ENCODE data around the gene LIF.

LIF gene

DNA sequence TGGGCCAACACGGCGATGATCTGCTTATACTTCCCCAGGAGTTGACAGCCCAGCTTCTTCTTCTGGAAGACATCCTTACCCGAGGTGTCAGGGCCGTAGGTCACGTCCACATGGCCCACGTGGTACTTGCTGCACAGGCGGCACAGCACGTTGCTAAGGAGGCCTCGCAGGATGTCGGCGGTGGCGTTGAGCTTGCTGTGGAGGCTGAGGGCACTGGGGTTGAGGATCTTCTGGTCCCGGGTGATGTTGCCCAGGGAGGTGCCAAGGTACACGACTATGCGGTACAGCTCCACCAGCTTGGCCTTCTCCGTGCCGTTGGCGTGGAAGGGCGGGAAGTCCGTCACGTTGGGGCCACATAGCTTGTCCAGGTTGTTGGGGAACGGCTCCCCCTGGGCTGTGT, 2.9 kb downstream of the LIF start:
- Histone ChIP-seq H2BK5ac (ENCODE audit: low read length) (peak overlapping the region; percentile 75), H3K18ac (ENCODE audit: low read length) (peak overlapping the region; percentile 81), H4K8ac (ENCODE audit: low read depth, low read length) (no peak overlapping the region), H3K14ac (ENCODE audit: low read length) (peak overlapping the region; percentile 71), H3K4me1 (ENCODE audit: control insufficient read depth in 2 of 2, insufficient read depth in 1 of 2, low read depth in 1 of 2, low read length in 2 of 2) (peaks cover 14 to 22% of the 10 kb centered on the region in 2 donors), H4K91ac (ENCODE audit: low read depth, low read length, poor library complexity) (no peak overlapping the region), H3K23ac (ENCODE audit: low read depth, low read length, poor library complexity) (peak overlapping the region; percentile 91), H3K79me1 (ENCODE audit: low read depth, low read length) (peaks cover 2% of the 10 kb centered on the region), H3K9me3 (replicated peaks in 1 of 2; ENCODE audit: control insufficient read depth in 2 of 2, insufficient read depth in 1 of 2, low read depth in 1 of 2, low read length in 2 of 2) (peaks cover 0 to 2% of the 10 kb centered on the region in 2 donors), H2AFZ (ENCODE audit: low read length) (no peak overlapping the region), H2BK15ac (ENCODE audit: low read length) (peak overlapping the region; percentile 89), H3K4me3 (ENCODE audit: low read length in 2 of 2) (peak overlapping the region in 1 of 2 donors; percentile 36), H3K4me2 (ENCODE audit: insufficient read depth, low read length, poor library complexity, severe bottlenecking) (no peak overlapping the region), H3K4ac (ENCODE audit: low read length) (no peak overlapping the region), H2BK120ac (ENCODE audit: low read depth, low read length) (peak overlapping the region; percentile 83), H3K9ac (ENCODE audit: low read depth, low read length, poor library complexity) (no peak overlapping the region), H3K36me3 (replicated peaks in 1 of 2; ENCODE audit: control insufficient read depth in 2 of 2, insufficient read depth in 2 of 2, low read length in 2 of 2) (peaks cover 3 to 13% of the 10 kb centered on the region in 2 donors), H2AK5ac (ENCODE audit: low read depth, low read length) (peak overlapping the region; percentile 96), H3K27ac (replicated peaks; ENCODE audit: low read length) (no peak overlapping the region), H2BK12ac (ENCODE audit: low read length) (peak overlapping the region; percentile 94), H3K27me3 (ENCODE audit: control insufficient read depth in 3 of 3, insufficient read depth in 3 of 3, low read depth in 1 of 3, low read length in 3 of 3) (peaks cover 0 to 11% (median 0%) of the 10 kb centered on the region in 3 experiments)
- no CpG with 5 or more reads among the region's 22 CpGs for WGBS, 2 donors (ENCODE audit: extremely low coverage in 2 of 2, insufficient read length in 2 of 2, insufficient replicate concordance in 1 of 2)
- DNase-seq (ENCODE audit: low spot score): no peak

DNA sequence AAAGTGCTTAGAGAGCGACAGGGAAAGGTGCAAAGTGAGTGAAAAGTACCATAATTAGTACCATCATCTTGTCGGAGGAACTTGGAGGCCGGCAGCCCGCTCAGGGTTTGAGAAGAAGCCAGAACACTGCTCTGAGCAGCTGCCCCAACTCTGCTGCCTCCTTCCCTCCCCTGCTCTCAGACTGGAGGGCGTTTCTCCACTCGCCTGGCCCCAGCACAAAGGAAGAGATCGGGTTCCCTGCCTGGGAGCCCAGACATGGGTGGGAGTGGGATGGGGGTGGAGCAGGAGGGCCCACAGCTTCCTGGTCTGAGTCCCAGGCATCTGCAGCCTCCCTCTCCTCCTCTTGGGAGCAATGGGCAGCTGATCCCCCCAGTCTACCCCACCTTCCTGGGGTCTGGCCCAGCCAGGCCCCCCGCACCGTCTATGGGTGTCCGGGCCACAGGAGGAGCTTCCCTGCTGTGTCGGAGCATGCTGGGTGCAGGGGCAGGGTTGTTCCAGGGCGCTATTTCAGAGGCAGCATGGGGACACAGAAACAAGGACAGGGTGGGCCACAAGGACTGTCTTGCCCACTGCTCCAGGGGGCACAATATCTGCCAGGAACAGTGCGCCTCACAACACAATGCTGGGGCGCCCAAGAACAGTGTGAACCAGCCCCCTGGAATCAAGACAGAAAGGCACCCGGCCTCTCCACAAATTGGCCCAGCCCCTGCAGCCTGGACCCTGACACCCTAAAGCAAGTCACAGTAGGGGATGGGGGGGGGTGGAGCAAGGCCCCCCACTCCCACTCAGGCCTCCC, 4.8 kb downstream of the LIF start:
- H3K27ac ChIP-seq (replicated peaks; ENCODE audit: low read length): no peak overlapping the region
- WGBS, 2 donors (ENCODE audit: extremely low coverage in 2 of 2, insufficient read length in 2 of 2, insufficient replicate concordance in 1 of 2): no CpG with 5 or more reads among the region's 15 CpGs

DNA sequence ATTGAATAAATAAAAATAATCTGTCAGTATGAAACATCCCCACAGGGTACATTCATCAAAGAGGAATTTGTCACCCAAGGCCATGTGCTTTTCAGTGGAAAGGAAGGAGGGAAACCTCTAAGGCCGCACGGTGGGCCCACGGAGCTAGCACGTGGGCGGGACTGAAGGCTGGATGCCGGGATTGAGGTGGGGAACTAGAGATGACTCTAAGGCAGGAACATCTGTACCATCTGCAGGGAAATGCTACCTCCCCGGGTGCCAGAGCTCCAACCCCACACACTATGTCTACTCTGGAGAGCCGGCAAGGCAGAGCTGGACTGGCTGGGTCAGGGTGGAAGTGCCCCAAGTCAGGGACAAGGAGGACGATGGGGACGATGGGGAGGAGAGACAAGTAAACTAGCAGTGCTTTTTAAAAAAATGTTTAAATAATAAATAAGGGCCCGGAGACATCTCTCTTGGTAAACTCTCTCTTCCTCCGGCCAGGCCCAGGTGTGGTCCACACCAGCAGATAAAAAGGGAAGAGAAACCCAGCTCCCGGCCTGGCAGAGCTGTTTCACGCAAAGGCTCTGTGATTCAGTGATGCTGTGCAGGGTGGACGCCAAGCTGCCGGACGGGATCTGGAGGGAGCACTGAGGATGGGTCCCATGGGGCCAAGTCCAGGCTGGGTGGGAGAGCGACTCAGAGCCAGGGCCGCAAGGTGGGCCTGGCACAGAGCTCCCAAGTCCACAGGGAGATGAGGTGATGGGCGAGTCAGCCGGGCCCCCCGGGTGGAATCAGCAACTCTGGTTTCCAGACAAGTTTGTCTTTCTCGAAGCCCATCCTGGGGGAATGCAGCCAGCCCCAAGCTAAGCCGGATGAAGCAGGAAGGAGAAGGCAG, 5.8 kb downstream of the LIF start:
- Histone ChIP-seq H3K23ac (ENCODE audit: low read depth, low read length, poor library complexity) (peak overlapping the region; percentile 87), H3K4ac (ENCODE audit: low read length) (no peak overlapping the region), H3K9ac (ENCODE audit: low read depth, low read length, poor library complexity) (peak overlapping the region; percentile 33), H2BK5ac (ENCODE audit: low read length) (peak overlapping the region; percentile 57), H2BK12ac (ENCODE audit: low read length) (no peak overlapping the region), H2BK15ac (ENCODE audit: low read length) (peak overlapping the region; percentile 39), H3K4me2 (ENCODE audit: insufficient read depth, low read length, poor library complexity, severe bottlenecking) (no peak overlapping the region), H3K27ac (replicated peaks; ENCODE audit: low read length) (no peak overlapping the region), H3K18ac (ENCODE audit: low read length) (peak overlapping the region; percentile 11), H3K36me3 (replicated peaks in 1 of 2; ENCODE audit: control insufficient read depth in 2 of 2, insufficient read depth in 2 of 2, low read length in 2 of 2) (peaks cover 3 to 13% of the 10 kb centered on the region in 2 donors), H4K8ac (ENCODE audit: low read depth, low read length) (no peak overlapping the region), H3K14ac (ENCODE audit: low read length) (peak overlapping the region; percentile 83), H3K9me3 (replicated peaks in 1 of 2; ENCODE audit: control insufficient read depth in 2 of 2, insufficient read depth in 1 of 2, low read depth in 1 of 2, low read length in 2 of 2) (peaks cover 2 to 5% of the 10 kb centered on the region in 2 donors), H2AK5ac (ENCODE audit: low read depth, low read length) (peak overlapping the region; percentile 77), H2AFZ (ENCODE audit: low read length) (no peak overlapping the region), H3K4me1 (ENCODE audit: control insufficient read depth in 2 of 2, insufficient read depth in 1 of 2, low read depth in 1 of 2, low read length in 2 of 2) (peaks cover 15 to 16% of the 10 kb centered on the region in 2 donors), H3K79me1 (ENCODE audit: low read depth, low read length) (peaks cover 2% of the 10 kb centered on the region), H3K27me3 (ENCODE audit: control insufficient read depth in 3 of 3, insufficient read depth in 3 of 3, low read depth in 1 of 3, low read length in 3 of 3) (no peaks in the 10 kb centered on the region), H3K4me3 (ENCODE audit: low read length in 2 of 2) (no peak overlapping the region), H2BK120ac (ENCODE audit: low read depth, low read length) (peak overlapping the region; percentile 25), H4K91ac (ENCODE audit: low read depth, low read length, poor library complexity) (peak overlapping the region; percentile 93)
- no peak for DNase-seq (ENCODE audit: low spot score)
- WGBS, 2 donors (ENCODE audit: extremely low coverage in 2 of 2, insufficient read length in 2 of 2, insufficient replicate concordance in 1 of 2): no CpG with 5 or more reads among the region's 24 CpGs

More for the DNA sequence above, 4.8 kb downstream of the LIF start:
- Histone ChIP-seq H3K18ac (ENCODE audit: low read length) (peak overlapping the region; percentile 74), H3K4me3 (ENCODE audit: low read length in 2 of 2) (no peak overlapping the region), H3K14ac (ENCODE audit: low read length) (peak overlapping the region; percentile 83), H3K4me2 (ENCODE audit: insufficient read depth, low read length, poor library complexity, severe bottlenecking) (peak overlapping the region; percentile 14), H3K36me3 (replicated peaks in 1 of 2; ENCODE audit: control insufficient read depth in 2 of 2, insufficient read depth in 2 of 2, low read length in 2 of 2) (peaks cover 3 to 13% of the 10 kb centered on the region in 2 donors), H2AFZ (ENCODE audit: low read length) (no peak overlapping the region), H4K8ac (ENCODE audit: low read depth, low read length) (peak overlapping the region; percentile 72), H3K9me3 (replicated peaks in 1 of 2; ENCODE audit: control insufficient read depth in 2 of 2, insufficient read depth in 1 of 2, low read depth in 1 of 2, low read length in 2 of 2) (peaks cover under 1 to 2% of the 10 kb centered on the region in 2 donors), H2BK15ac (ENCODE audit: low read length) (peak overlapping the region; percentile 39), H2BK5ac (ENCODE audit: low read length) (peak overlapping the region; percentile 57), H3K27me3 (ENCODE audit: control insufficient read depth in 3 of 3, insufficient read depth in 3 of 3, low read depth in 1 of 3, low read length in 3 of 3) (peaks cover 0 to 5% (median 0%) of the 10 kb centered on the region in 3 experiments), H3K79me1 (ENCODE audit: low read depth, low read length) (peaks cover 2% of the 10 kb centered on the region), H3K9ac (ENCODE audit: low read depth, low read length, poor library complexity) (peak overlapping the region; percentile 33), H3K23ac (ENCODE audit: low read depth, low read length, poor library complexity) (peak overlapping the region; percentile 87), H3K4me1 (ENCODE audit: control insufficient read depth in 2 of 2, insufficient read depth in 1 of 2, low read depth in 1 of 2, low read length in 2 of 2) (peaks cover 12 to 16% of the 10 kb centered on the region in 2 donors), H3K4ac (ENCODE audit: low read length) (no peak overlapping the region), H2AK5ac (ENCODE audit: low read depth, low read length) (peak overlapping the region; percentile 77), H2BK12ac (ENCODE audit: low read length) (no peak overlapping the region), H2BK120ac (ENCODE audit: low read depth, low read length) (no peak overlapping the region), H4K91ac (ENCODE audit: low read depth, low read length, poor library complexity) (peak overlapping the region; percentile 93)
- no peak for DNase-seq (ENCODE audit: low spot score)

Data from neuronal stem cell (in vitro differentiated cells).